ENCODE measurements around the gene DNER. TPM values are rescaled to one million over a fixed set of nuclear protein-coding genes. Genes with fewer than 3 reads are reported as not detected.

DNER gene
- total RNA-seq, 1 experiment from 2014 or later: 3.7 TPM

GRCh38 chr2:229388731-229389130, 325.6 kb downstream of the DNER start (continued):
- no peak for TF ChIP-seq ZNF532 (CRISPR knock-in tag; IDR thresholded peaks at IDR 0.05; ENCODE audit: borderline replicate concordance)

- DNase-seq (ENCODE audit: low spot score): no peak
- peaks cover 44% of the 10 kb centered on the region for H3K36me3 Mint-ChIP-seq
- H3K27ac Mint-ChIP-seq: no peak overlapping the region
- no peak for ATAC-seq
- peaks cover 52% of the 10 kb centered on the region for H3K9me3 Mint-ChIP-seq
- CTCF ChIA-PET: no interaction called here
- TF ChIP-seq FOXK1 (CRISPR knock-in tag; IDR thresholded peaks at IDR 0.05) (no peak), AFF4 (CRISPR knock-in tag; IDR thresholded peaks at IDR 0.05; ENCODE audit: borderline replicate concordance) (no peak), FOXP4 (CRISPR knock-in tag; IDR thresholded peaks at IDR 0.05) (no peak), ARID4B (CRISPR knock-in tag; IDR thresholded peaks at IDR 0.05; ENCODE audit: borderline replicate concordance) (no peak), IRF1 (CRISPR knock-in tag; IDR thresholded peaks at IDR 0.05) (no peak), TEAD1 (CRISPR knock-in tag; IDR thresholded peaks at IDR 0.05) (no peak), ATF6 (CRISPR knock-in tag; IDR thresholded peaks at IDR 0.05) (no peak), ZNF423 (CRISPR knock-in tag; IDR thresholded peaks at IDR 0.05) (no peak), GRHL2 (CRISPR knock-in tag; IDR thresholded peaks at IDR 0.05; ENCODE audit: insufficient replicate concordance, severe bottlenecking) (no peak), E2F4 (CRISPR knock-in tag; IDR thresholded peaks at IDR 0.05; ENCODE audit: borderline replicate concordance, low read depth) (no peak), NR3C1 (CRISPR knock-in tag; conservative IDR thresholded peaks at IDR 0.05; ENCODE audit: low read depth) (no peak), USF1 (CRISPR knock-in tag; IDR thresholded peaks at IDR 0.05) (no peak), RORB (CRISPR knock-in tag; IDR thresholded peaks at IDR 0.05) (no peak), ZNF317 (CRISPR knock-in tag; IDR thresholded peaks at IDR 0.05; ENCODE audit: borderline replicate concordance, low read depth) (no peak), JUN (CRISPR knock-in tag; IDR thresholded peaks at IDR 0.05) (no peak)
- H3K4me1 Mint-ChIP-seq: no peaks in the 10 kb centered on the region
- H3K27me3 Mint-ChIP-seq (ENCODE audit: low read depth): no peaks in the 10 kb centered on the region
- POLR2A ChIA-PET: no interaction called here
- no peak overlapping the region for H3K4me3 Mint-ChIP-seq
Observed at GRCh38 chr2:229387866-229388265, 326.5 kb downstream of the DNER start.

Measured in WTC11 (cell line).